SK-N-SH (cell line): ENCODE results near the gene RPL10. TPM values are rescaled to one million over a fixed set of nuclear protein-coding genes. Genes with fewer than 3 reads are reported as not detected.

Experiments used
- CTCF ChIA-PET: fragments of 300-600, 350-600 bp; formaldehyde crosslinking; extraction: SDS; loops from one replicate; lab custom pipeline; 2021; lab: Yijun Ruan, JAX
- POLR2A ChIA-PET: fragments of 350-600 bp; sonication (Branson Sonifier 250); formaldehyde crosslinking; extraction: SDS; loops from one replicate; lab custom pipeline; 2020; ENCODE audit warnings: antibody characterized with exemption, inconsistent platforms; lab: Yijun Ruan, JAX
- DNase-seq: peaks from one replicate; pipeline ENCODE4 v3.0.0; 2012
- H2AFZ ChIP-seq: fragments of 200-600 bp; sonication (generic); 2 replicates; pipeline ENCODE4 v1.8.1; 2016; ENCODE audit warnings: antibody characterized with exemption, mild to moderate bottlenecking, low read depth
- H3F3A ChIP-seq: fragments of 200-600 bp; sonication (generic); replicated peaks from 2 replicates; pipeline ENCODE3; 2016; ENCODE audit warnings: antibody characterized with exemption, mild to moderate bottlenecking; ENCODE audit not compliant: insufficient read depth
- H3K27ac ChIP-seq, 2 experiments: fragments of 200-500 bp in 1 of 2; fragments of 200-600 bp in 1 of 2; sonication (Bioruptor generic) in 1 of 2; sonication (generic), shearing (Covaris generic) in 1 of 2; 2 replicates each; pipeline versions ENCODE4 v1.5.1 to v1.6.1; 2014 to 2016; ENCODE audit warnings: low read depth in 2 of 2, inconsistent platforms in 1 of 2, low read length in 1 of 2, mild to moderate bottlenecking in 1 of 2, mixed read lengths in 1 of 2
- H3K27me3 ChIP-seq: fragments of 200-600 bp; sonication (generic), shearing (Covaris generic); 2 replicates; pipeline ENCODE4 v1.6.1; 2016; ENCODE audit warnings: mixed run types; ENCODE audit not compliant: insufficient read depth
- H3K36me3 ChIP-seq, 2 experiments: fragments of 200-500 bp in 1 of 2; fragments of 200-600 bp in 1 of 2; sonication (Bioruptor generic) in 1 of 2; sonication (generic) in 1 of 2; replicated peaks in 1 of 2; 2 replicates each; pipeline versions ENCODE3 to v1.5.1; 2014 to 2016; ENCODE audit warnings: low read length in 1 of 2, mild to moderate bottlenecking in 1 of 2; ENCODE audit not compliant: insufficient read depth in 2 of 2, control insufficient read depth in 1 of 2
- H3K4me1 ChIP-seq, 2 experiments: fragments of 200-500 bp in 1 of 2; fragments of 200-600 bp in 1 of 2; sonication (Bioruptor generic) in 1 of 2; sonication (generic), shearing (Covaris generic) in 1 of 2; 2 replicates each; pipeline versions ENCODE4 v1.5.1 to v1.6.1; 2014 to 2016; ENCODE audit warnings: low read depth in 1 of 2, low read length in 1 of 2, mixed run types in 1 of 2; ENCODE audit not compliant: insufficient read depth in 2 of 2, control insufficient read depth in 1 of 2
- H3K4me2 ChIP-seq: fragments of 200-600 bp; sonication (generic), shearing (Covaris generic); 2 replicates; pipeline ENCODE4 v1.6.1; 2017; ENCODE audit warnings: mixed run types
- H3K4me3 ChIP-seq, 2 experiments: fragments of 200-500 bp in 1 of 2; fragments of 200-600 bp in 1 of 2; sonication (Bioruptor generic) in 1 of 2; sonication (generic), shearing (Covaris generic) in 1 of 2; 2 replicates each; pipeline versions ENCODE4 v1.5.1 to v1.8.1; 2014 to 2016; ENCODE audit warnings: low read depth in 2 of 2, inconsistent platforms in 1 of 2, low read length in 1 of 2, mild to moderate bottlenecking in 1 of 2, mixed read lengths in 1 of 2, moderate library complexity in 1 of 2
- H3K79me2 ChIP-seq: fragments of 200-600 bp; sonication (generic); 2 replicates; pipeline ENCODE4 v1.8.1; 2017; ENCODE audit warnings: mild to moderate bottlenecking; ENCODE audit not compliant: insufficient read depth
- H3K9ac ChIP-seq: fragments of 200-600 bp; sonication (generic); 2 replicates; pipeline ENCODE4 v1.6.1; 2017; ENCODE audit warnings: mixed run types
- H3K9me2 ChIP-seq: fragments of 200-600 bp; sonication (generic); 2 replicates; pipeline ENCODE4 v1.6.1; 2017; ENCODE audit warnings: mixed run types
- H3K9me3 ChIP-seq: fragments of 200-600 bp; sonication (generic); 2 replicates; pipeline ENCODE4 v1.6.1; 2017; ENCODE audit warnings: mixed run types, mild to moderate bottlenecking, moderate library complexity
- H4K20me1 ChIP-seq: fragments of 200-600 bp; sonication (generic); 2 replicates; pipeline ENCODE4 v1.6.1; 2017; ENCODE audit warnings: mild to moderate bottlenecking, mixed run types; ENCODE audit not compliant: insufficient read depth
- CHD2 ChIP-seq: fragments of 150-350 bp; IDR thresholded peaks from 2 replicates; pipeline ENCODE4 v1.6.1; 2018; ENCODE audit warnings: low read length; ENCODE audit not compliant: partially characterized antibody
- CTCF ChIP-seq: fragments of 200-600 bp; sonication (generic); IDR thresholded peaks from 2 replicates; pipeline ENCODE4 v1.6.1; 2017; ENCODE audit warnings: antibody characterized with exemption, mild to moderate bottlenecking, moderate library complexity
- ELF1 ChIP-seq: IDR thresholded peaks from 2 replicates; pipeline ENCODE4 v1.4.0; 2012
- FOXM1 ChIP-seq: IDR thresholded peaks from 2 replicates; pipeline ENCODE4 v1.4.0; 2012; ENCODE audit warnings: low read depth, mild to moderate bottlenecking
- GATA2 ChIP-seq: sonication (generic); formaldehyde crosslinking; IDR thresholded peaks from 2 replicates; pipeline ENCODE4 v1.5.0; 2020; ENCODE audit warnings: mild to moderate bottlenecking, missing genetic modification reagents
- IRF3 ChIP-seq: fragments of 150-350 bp; IDR thresholded peaks from 2 replicates; pipeline ENCODE4 v1.6.1; 2016; ENCODE audit warnings: mild to moderate bottlenecking, low read depth, low read length
- MEF2A ChIP-seq: IDR thresholded peaks from 2 replicates; pipeline ENCODE4 v1.4.0; 2012; ENCODE audit warnings: low read depth, borderline replicate concordance
- MXI1 ChIP-seq: IDR thresholded peaks from 2 replicates; pipeline ENCODE4 v1.6.1; 2012; ENCODE audit warnings: mild to moderate bottlenecking, low read depth, low read length, improper control_type of control experiment
- POLR2AphosphoS5 ChIP-seq: IDR thresholded peaks from 2 replicates; pipeline ENCODE4 v1.6.1; 2012; ENCODE audit warnings: low read depth, low read length
- RAD21 ChIP-seq: IDR thresholded peaks from 2 replicates; pipeline ENCODE4 v1.6.1; 2012; ENCODE audit warnings: mild to moderate bottlenecking, low read length
- RFX5 ChIP-seq: IDR thresholded peaks from 2 replicates; pipeline ENCODE4 v1.6.1; 2012; ENCODE audit warnings: mild to moderate bottlenecking, improper control_type of control experiment, low read length
- SIN3A ChIP-seq: IDR thresholded peaks from 2 replicates; pipeline ENCODE4 v1.6.1; 2012; ENCODE audit warnings: low read depth, mild to moderate bottlenecking, low read length, moderate library complexity, borderline replicate concordance
- SMC3 ChIP-seq: IDR thresholded peaks from 2 replicates; pipeline ENCODE4 v1.6.1; 2012; ENCODE audit warnings: low read depth, low read length, improper control_type of control experiment
- TAF1 ChIP-seq: IDR thresholded peaks from 2 replicates; pipeline ENCODE4 v1.6.1; 2012; ENCODE audit warnings: low read depth, mild to moderate bottlenecking, low read length, moderate library complexity, borderline replicate concordance
- TEAD4 ChIP-seq: IDR thresholded peaks from 2 replicates; pipeline ENCODE4 v1.4.0; 2012; ENCODE audit warnings: mild to moderate bottlenecking, borderline replicate concordance; ENCODE audit not compliant: insufficient read depth
- USF1 ChIP-seq: IDR thresholded peaks from 2 replicates; pipeline ENCODE4 v1.4.0; 2012; ENCODE audit warnings: low read depth, borderline replicate concordance
- YY1 ChIP-seq: IDR thresholded peaks from 2 replicates; pipeline ENCODE4 v1.4.0; 2012; ENCODE audit warnings: low read depth, mild to moderate bottlenecking
- WGBS: methylation state at CpG from one replicate; pipeline ENCODE4 v1.1.6; 2017; ENCODE audit warnings: low lambda C conversion rate; 5-methylcytosine and 5-hydroxymethylcytosine counted together
- polyA plus RNA-seq, 3 experiments: library from polyadenylated mRNA; depleted of rRNA; stranded (reverse); fragments of >200 nt; gene quantifications; 2 replicates each; pipeline ENCODE4 v1.2.3, GENCODE V29; 2012
- TF ChIP-seq, protein P1 (sequence below): IDR thresholded peaks from 2 replicates; pipeline ENCODE4 v1.4.0; 2012; ENCODE audit warnings: low read depth
- TF ChIP-seq, protein P2 (sequence below): fragments of 150-350 bp; IDR thresholded peaks from 2 replicates; pipeline ENCODE4 v1.6.1; 2017; ENCODE audit warnings: antibody characterized with exemption, low read length, low read depth, borderline replicate concordance
- TF ChIP-seq, protein P3 (sequence below): IDR thresholded peaks from 2 replicates; pipeline ENCODE4 v1.6.1; 2012; ENCODE audit warnings: mild to moderate bottlenecking, low read depth, low read length, moderate library complexity

RPL10 gene
- polyA plus RNA-seq, 1 of the 3 experiments (the other 2 are of a cell fraction), result 4,562 TPM

- CTCF ChIA-PET, result interaction anchor here (0.7 to 1.3 kb wide), 4 partner anchors 8 to 673 kb away, joined by 3 to 4 read pairs (median 3); partner anchors contain the start of genes DNASE1L1 and RPL10
- no peaks in the 10 kb centered on the region for H3K9me2 ChIP-seq
- peak; percentile 42; the same call in 1 of the 2 replicates for TF ChIP-seq MXI1
- no peak for TF ChIP-seq FOXM1
- TF ChIP-seq POLR2AphosphoS5, result peak; percentile 49; the same call in 1 of the 2 replicates
- TF ChIP-seq, protein P1, sequence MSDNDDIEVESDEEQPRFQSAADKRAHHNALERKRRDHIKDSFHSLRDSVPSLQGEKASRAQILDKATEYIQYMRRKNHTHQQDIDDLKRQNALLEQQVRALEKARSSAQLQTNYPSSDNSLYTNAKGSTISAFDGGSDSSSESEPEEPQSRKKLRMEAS, result peak; percentile 31; the same call in 1 of the 2 replicates
- TF ChIP-seq CTCF, result peak; percentile 9; the same call in 1 of the 2 replicates
- no peak for TF ChIP-seq MEF2A
- TF ChIP-seq RAD21, result peak; percentile 34
- TF ChIP-seq USF1, result peak; percentile 90
- TF ChIP-seq CHD2, result peak; percentile 62
- peak; percentile 86 for TF ChIP-seq YY1
- peak; percentile 63 for TF ChIP-seq IRF3
- no peak for TF ChIP-seq SMC3
- no peak for TF ChIP-seq TAF1
- TF ChIP-seq, protein P2, sequence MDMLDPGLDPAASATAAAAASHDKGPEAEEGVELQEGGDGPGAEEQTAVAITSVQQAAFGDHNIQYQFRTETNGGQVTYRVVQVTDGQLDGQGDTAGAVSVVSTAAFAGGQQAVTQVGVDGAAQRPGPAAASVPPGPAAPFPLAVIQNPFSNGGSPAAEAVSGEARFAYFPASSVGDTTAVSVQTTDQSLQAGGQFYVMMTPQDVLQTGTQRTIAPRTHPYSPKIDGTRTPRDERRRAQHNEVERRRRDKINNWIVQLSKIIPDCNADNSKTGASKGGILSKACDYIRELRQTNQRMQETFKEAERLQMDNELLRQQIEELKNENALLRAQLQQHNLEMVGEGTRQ, result peak; percentile 30; the same call in 1 of the 2 replicates
- no peak for TF ChIP-seq GATA2
- no peak for TF ChIP-seq ELF1
- no peak for TF ChIP-seq TEAD4
- TF ChIP-seq SIN3A, result no peak
- TF ChIP-seq, protein P3, sequence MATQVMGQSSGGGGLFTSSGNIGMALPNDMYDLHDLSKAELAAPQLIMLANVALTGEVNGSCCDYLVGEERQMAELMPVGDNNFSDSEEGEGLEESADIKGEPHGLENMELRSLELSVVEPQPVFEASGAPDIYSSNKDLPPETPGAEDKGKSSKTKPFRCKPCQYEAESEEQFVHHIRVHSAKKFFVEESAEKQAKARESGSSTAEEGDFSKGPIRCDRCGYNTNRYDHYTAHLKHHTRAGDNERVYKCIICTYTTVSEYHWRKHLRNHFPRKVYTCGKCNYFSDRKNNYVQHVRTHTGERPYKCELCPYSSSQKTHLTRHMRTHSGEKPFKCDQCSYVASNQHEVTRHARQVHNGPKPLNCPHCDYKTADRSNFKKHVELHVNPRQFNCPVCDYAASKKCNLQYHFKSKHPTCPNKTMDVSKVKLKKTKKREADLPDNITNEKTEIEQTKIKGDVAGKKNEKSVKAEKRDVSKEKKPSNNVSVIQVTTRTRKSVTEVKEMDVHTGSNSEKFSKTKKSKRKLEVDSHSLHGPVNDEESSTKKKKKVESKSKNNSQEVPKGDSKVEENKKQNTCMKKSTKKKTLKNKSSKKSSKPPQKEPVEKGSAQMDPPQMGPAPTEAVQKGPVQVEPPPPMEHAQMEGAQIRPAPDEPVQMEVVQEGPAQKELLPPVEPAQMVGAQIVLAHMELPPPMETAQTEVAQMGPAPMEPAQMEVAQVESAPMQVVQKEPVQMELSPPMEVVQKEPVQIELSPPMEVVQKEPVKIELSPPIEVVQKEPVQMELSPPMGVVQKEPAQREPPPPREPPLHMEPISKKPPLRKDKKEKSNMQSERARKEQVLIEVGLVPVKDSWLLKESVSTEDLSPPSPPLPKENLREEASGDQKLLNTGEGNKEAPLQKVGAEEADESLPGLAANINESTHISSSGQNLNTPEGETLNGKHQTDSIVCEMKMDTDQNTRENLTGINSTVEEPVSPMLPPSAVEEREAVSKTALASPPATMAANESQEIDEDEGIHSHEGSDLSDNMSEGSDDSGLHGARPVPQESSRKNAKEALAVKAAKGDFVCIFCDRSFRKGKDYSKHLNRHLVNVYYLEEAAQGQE, result no peak
- TF ChIP-seq RFX5, result peak; percentile 68
Measured at GRCh38 chrX:154428176-154429171, 30.3 kb downstream of the RPL10 start, which contains the start of gene ATP6AP1. TSS of gene ATP6AP1 (plus strand) at chrX:154428677. CDS start at chrX:154428693, 16 bp downstream.

More at GRCh38 chrX:154428176-154429171, 30.3 kb downstream of the RPL10 start, which contains the start of gene ATP6AP1:
- Histone ChIP-seq H3K4me2 (peak within 1 kb of the TSS; percentile 79), H3K27ac (peak within 1 kb of the TSS in 1 of 2 experiments; percentile 41; a peak in 1 of 4 replicates), H4K20me1 (no peaks in the 10 kb centered on the region), H3K9me3 (no peaks in the 10 kb centered on the region), H3K27me3 (peaks cover 9% of the 10 kb centered on the region), H2AFZ (peak within 1 kb of the TSS; percentile 51; the same call in 1 of the 2 replicates), H3K9ac (peak within 1 kb of the TSS; percentile 57; the same call in 1 of the 2 replicates), H3K4me3 (peak within 1 kb of the TSS; percentile 56 to 70), H3K4me1 (peaks cover 0 to 6% of the 10 kb centered on the region in 2 experiments; a peak in 1 of 4 replicates), H3F3A (no peaks in the 10 kb centered on the region), H3K79me2 (peaks cover 22% of the 10 kb centered on the region; the same call in 1 of the 2 replicates), H3K36me3 (peaks cover 0 to 6% of the 10 kb centered on the region in 2 experiments)
- 57% methylated on average over 30 of the region's 87 CpGs for whole genome bisulfite sequencing
- POLR2A ChIA-PET, result interaction anchor here (0.8 to 1.8 kb wide), 3 partner anchors 15 to 30 kb away, joined by 3 to 6 read pairs (median 4); partner anchors contain the start of genes FAM50A and RPL10
- DNase-seq, result peak; percentile 91
